GM18511 (cell line): ENCODE data around the gene TP73.

ENCODE experiments used
- ATAC-seq: cut with Tn5 transposase; IDR thresholded peaks from one replicate; pipeline ENCODE4 v1.9.1; 2021; ENCODE audit warnings: mild to moderate bottlenecking, moderate library complexity; ENCODE audit not compliant: unreplicated experiment

Gene TP73

GRCh38 chr1:3756394-3756793, 104.1 kb downstream of the TP73 start:
- ATAC-seq, result no peak

- ATAC-seq, result no peak
These were observed 106.8 kb downstream of the TP73 start for GRCh38 chr1:3759164-3759563.

- ATAC-seq, result no peak
These were observed 107.5 kb downstream of the TP73 start for GRCh38 chr1:3759796-3760195.

- ATAC-seq, result no peak
These were observed 109.1 kb downstream of the TP73 start for GRCh38 chr1:3761296-3762010.

GRCh38 chr1:3762151-3762872, 110.0 kb downstream of the TP73 start:
- ATAC-seq, result no peak

GRCh38 chr1:3762873-3763228, 110.5 kb downstream of the TP73 start:
- no peak for ATAC-seq

GRCh38 chr1:3763351-3764125, 111.2 kb downstream of the TP73 start:
- ATAC-seq, result no peak

- ATAC-seq, result no peak
These were observed 115.1 kb downstream of the TP73 start for GRCh38 chr1:3767328-3767925.

- no peak for ATAC-seq
These were observed 116.6 kb downstream of the TP73 start for GRCh38 chr1:3768811-3769390.

- no peak for ATAC-seq
These were observed 117.9 kb downstream of the TP73 start for GRCh38 chr1:3770047-3770765.

- peak; percentile 4 for ATAC-seq
These were observed 119.1 kb downstream of the TP73 start for GRCh38 chr1:3771108-3772026.

- ATAC-seq, result peak; percentile 63
These were observed 119.9 kb downstream of the TP73 start for GRCh38 chr1:3772027-3772714.

- ATAC-seq, result peak; percentile 13
These were observed 120.6 kb downstream of the TP73 start, which contains the start of gene SMIM1 for GRCh38 chr1:3772715-3773571. Gene SMIM1, plus strand, starts transcription at chr1:3772749. Its CDS starts 2,625 bp downstream, at chr1:3775374.

GRCh38 chr1:3773572-3774275, 121.4 kb downstream of the TP73 start:
- ATAC-seq, result no peak

GRCh38 chr1:3774276-3774945, 122.1 kb downstream of the TP73 start:
- no peak for ATAC-seq

- no peak for ATAC-seq
These were observed 122.7 kb downstream of the TP73 start for GRCh38 chr1:3774946-3775489.
